HG03066 (cell line): ENCODE measurements around the gene CTSZ.
"Not testable (repeated sequence)": the region's sequence is repeated elsewhere in the genome, so short reads cannot be mapped to it uniquely, and the experiment has no call there.

Experiments used
- ATAC-seq: cut with Tn5 transposase; IDR thresholded peaks from one replicate; pipeline ENCODE4 v1.9.1; 2021; ENCODE audit warnings: low read depth; ENCODE audit not compliant: unreplicated experiment

CTSZ gene

DNA sequence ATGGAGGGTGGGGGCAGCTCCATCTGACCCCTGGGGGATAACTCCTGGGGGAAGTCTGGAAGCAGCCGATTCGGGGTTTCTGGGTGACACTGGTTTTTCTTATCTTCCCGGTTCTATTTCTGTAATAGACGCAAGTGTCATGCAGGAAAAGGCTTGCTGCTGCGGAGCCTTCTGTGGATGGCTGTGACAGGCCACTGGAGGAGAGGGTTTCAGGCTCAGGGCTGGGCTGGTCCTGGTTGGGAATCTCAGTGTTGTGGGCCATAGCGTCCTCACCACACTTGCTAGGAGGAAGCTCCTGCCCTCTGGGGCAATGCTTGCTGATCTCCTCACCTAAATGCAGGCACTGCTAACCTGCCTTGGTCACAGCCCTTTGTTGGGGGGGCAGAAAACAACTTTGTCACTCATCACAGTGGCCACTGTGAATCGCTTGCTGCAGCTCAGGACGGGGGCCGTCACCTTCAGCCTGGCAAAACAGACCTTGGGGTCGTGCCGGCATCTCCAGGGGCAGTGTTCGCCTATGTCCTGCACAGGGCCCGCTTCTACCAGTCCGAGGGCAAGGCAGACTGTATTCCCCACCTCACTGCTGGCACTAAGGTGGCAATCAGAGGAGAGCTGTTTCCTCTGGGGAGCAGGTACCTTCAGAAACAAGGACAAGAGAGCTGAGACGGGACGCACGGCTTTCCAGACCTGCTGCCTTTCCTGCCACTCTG lies 7.8 kb upstream of the CTSZ start:
- no peak for ATAC-seq

GRCh38 chr20:59013959-59014608 lies 7.0 kb upstream of the CTSZ start:
- no peak for ATAC-seq

DNA sequence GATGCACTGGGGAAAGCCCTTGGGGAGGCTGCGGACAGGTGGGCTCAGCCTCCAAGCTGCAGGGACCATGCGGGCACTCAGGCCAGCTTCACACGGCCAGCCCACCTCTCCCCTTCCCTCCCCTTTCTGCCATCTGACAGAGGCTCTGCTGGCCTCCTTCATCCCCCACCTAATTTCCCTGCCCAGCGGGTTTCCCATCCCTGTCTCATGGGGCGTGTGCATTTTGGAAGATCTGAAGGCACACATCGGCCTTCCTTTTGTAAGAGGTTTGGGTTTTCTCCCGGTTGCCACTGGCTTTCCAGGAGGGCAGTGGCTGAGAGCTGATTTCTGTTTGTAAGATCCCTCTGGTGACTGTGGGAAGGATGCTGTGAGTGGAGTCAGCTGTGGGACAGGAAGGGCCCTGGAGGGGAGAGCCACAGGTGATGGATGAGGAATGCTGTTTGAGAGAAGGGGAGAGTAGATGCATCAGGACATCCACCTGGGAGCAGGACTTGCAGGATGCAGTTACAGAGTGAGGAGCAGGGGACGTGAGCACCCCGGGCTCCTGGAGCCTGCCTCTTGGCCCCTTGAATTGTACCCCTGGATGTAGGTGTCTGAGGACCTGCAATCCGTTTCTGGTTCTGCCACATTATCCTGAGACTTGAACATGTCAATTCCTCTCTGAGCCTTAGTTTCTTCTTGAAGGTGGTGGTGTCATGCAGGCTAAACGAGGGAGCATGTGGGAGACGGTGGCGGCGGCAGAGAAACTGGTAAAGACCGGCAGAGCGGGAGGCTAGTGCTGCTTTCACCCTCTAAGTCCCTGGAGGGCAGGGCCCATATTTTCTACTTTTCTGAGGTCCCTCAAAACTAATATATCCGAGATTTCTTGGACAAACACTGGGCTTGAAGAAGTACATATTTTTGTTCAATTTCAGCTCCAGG lies 6.2 kb upstream of the CTSZ start:
- ATAC-seq = no peak

DNA sequence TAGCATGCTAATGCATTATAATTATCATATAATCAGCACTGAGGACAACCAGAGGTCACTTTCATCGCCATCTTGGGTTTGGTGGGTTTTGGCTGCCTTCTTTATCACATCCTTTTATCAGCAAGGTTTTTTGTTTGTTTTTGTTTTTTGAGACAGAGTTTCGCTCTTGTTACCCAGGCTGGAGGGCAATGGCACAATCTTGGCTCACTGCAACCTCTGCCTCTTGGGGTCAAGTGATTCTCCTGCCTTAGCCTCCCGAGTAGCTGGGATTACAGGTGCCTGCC lies 4.8 kb upstream of the CTSZ start:
- not testable (repeated sequence) for ATAC-seq

DNA sequence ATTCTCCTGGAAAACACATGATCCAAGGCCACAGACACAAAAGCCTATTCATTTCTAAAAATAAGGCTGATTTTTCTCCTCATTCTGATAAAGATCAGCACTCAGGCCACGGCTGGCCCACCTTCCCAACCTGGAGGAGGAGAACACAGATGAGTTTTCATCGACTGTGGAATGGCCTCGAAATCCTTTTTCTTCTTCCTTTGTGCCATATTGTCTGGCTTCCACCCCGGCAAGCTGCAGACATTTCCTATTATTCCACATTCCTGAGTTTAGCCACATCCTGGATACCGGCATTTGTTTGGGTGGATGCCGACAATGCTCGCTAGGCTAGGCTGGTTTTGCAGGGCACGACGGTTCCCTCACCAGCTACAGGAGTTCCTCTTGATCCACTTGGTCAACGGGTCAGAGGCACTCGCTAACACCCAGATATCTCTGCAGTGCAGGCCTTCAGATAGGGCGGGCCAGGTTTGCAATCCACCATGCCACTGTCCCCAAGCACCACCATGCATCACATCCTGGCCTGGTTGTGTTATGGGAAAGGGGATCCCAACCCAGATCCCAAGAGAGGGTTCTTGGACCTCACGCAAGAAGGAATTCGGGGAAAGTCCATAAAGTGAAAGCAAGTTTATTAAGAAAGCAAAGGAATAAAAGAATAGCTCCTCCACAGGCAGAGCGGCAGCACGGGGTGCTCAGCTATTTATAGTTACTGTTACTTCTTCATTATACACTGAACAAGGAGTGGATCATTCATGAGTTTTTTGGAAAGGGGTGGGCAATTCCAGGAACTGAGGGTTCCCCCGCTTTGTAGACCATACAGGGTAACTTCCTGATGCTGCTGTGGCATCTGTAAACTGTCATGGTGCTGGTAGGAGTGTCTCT lies 4.2 kb upstream of the CTSZ start:
- no peak for ATAC-seq

GRCh38 chr20:59010321-59010994 lies 3.4 kb upstream of the CTSZ start:
- ATAC-seq = no peak

- no peak for ATAC-seq
These were observed 1.8 kb upstream of the CTSZ start for GRCh38 chr20:59008715-59009336.

DNA sequence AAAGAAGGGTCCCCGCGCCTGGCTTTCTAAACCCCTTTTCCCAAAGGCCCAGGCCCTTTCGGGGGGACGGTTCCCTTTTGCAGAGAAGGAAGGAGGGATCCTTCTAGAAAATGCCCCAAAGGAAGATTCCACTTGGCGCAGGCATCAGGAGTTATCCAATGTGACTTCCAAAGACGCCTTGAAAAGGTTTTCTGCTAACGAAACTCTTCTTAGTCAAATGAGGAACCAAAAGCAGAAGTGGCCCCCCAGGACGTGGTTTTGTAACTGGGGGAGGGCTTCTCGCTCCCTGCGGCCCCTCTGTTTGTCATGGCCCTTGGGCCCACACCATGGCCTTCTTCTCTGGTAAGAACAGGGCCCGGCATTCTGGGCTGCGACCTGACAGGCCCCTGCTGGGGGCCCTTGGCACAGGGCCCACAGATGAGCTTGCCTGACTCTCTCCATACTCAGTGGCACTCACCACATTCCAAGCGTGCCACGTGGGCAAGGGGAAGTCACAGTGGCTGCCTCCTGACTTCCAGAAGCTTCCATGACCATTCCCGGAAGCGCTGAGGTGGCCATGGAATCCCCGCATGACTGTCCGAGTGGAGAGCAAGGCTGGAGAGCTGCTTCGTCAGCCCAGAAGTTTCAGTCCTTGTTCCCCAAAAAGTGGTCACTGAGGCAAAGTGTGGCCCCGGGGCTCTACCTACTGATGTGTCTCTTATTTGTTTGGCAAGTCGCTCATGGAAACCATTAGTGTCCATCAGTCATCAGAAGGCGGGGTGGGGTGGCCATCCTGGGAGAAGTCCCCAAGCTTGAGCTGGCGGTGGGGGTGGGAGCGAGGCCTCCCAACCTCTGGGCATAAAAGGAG lies 834 bp upstream of the CTSZ start:
- ATAC-seq = peak; percentile 37

DNA sequence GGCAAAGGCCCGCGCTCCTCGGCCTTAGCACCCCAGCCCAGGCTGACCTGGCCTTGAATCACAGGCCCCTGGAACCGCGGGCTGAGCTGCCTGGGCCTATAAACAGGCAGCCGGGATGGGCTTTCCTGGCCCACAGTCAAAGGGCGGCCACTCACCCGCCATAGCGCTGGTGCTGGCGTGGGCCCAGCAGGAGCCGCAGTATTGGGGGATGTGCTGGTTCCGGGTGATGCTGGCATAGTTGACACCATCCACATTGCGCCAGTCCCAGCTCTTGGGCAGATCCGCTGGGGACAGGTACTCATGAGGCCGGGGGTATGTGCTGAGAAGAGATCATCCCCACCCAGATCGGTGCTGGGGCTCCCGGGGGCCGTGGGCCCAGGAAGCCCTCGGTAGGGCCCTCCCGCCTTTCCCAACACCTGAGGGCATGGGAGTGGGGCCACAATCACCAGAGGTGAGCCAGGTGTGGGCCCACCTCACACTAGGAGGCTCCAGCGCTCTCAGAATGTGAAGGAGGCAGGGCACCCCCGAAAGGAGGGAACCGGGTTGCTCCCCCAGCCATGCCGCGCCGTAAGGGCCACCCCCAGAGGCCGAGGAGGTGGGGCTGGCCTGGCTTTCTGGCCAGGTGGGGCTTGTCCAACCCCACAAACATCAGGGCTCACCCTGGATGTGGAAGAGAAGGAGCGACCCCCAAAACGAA lies 739 bp downstream of the CTSZ start:
- no peak for ATAC-seq

DNA sequence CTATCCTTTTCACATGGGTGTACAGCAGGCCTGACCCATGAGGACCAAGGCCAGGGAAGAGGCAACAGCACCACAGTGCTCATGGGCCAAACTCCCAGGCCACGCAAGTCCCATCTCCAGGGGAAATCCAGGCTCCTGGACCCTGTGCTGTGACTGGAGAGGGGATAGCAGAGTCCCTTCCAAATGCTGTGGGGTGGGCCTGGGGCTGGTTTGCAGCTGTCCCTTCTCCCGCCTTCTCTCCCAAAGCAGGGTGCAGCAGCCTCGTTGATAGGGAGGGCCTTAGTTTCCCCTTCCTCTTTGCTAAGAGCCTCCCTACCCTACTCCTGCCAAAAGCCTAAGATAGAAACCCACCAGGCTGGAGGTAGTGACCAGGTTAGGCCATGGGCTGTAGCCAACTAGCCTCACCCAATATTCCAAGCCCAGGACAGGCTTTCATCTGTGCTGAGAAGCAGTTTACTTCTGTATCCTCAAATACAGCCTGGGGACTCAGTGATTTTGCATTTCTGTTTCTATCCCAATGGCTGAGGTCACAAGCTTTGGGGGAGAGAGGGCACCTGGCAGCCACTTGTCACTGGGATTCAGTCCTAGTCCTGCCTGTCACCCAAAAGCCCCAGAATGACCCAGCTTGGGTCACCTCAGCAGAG lies 1.4 kb downstream of the CTSZ start:
- no peak for ATAC-seq

DNA sequence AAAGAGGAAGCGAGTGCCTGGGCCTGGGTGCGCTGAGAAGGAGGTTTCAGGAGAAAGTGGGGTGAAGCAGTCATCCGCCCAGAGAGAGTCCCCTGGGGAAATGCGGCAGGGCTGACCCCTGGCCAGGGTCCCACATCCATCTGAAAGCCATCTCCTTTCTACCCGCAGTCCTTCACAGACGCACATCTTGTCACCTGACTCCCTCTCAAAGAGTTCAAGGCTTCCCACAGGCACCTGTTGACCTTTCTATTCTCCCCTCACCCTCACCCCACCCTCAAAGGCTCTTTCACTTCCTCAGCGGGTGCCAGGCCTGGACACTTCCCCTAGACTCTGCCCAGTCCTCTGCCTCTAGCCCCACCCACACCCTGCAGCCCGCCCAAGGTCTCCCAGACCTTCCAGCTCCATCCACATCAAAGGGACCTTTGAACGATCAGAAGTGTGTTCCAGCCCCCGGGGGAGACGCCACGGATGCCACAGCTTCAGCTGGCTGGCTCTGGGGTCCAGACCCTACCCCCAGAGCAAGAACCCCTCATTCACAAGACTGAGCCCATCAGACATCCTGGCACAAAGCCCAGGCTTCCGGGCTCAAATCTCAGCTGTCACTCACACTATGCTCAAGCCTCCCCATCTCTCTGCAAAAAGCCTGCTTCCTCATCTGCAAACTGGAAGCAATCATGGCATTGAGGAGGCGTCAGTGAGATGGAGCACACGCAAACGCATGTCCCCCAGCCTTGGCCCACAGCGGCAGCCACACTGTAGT lies 2.1 kb downstream of the CTSZ start:
- peak; percentile 61 for ATAC-seq

- no peak for ATAC-seq
These were observed 2.6 kb downstream of the CTSZ start for GRCh38 chr20:59004493-59004762.

DNA sequence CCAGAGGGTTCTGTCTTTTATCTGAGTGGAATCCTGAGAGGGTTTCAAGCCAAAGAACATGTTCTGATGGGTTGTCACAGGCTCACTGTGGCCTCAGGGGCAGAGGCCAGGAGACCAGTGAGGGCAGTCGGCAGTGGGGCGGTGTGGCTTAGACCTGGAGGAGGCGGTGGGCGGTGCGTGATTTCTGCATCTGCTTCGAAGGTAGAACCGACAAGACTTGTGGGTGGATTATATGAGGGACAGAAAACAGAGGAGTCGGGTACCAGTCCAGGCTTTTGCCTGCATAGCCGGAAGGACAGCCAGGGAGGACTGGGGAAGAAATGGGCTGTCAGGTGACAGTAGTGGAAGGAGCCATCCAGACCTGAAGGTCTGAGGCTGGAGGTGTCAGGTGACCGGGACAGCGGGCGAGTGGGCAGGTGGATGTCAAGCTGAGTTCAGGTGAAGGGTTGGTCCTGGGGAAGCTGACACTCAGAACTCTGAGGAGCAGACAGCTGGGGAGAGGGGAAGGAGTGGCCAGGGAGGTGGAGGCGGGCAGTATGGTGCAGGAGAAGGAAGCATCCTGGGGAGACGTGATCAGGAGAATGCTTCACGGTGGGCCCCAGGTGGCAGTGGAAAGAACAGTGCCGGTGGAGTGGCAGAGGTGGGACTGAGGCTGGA lies 3.1 kb downstream of the CTSZ start:
- no peak for ATAC-seq

GRCh38 chr20:59002874-59003399 lies 4.1 kb downstream of the CTSZ start:
- ATAC-seq = no peak

- no peak for ATAC-seq
These were observed 4.7 kb downstream of the CTSZ start for GRCh38 chr20:59002388-59002787.

GRCh38 chr20:59001449-59002171 lies 5.4 kb downstream of the CTSZ start:
- ATAC-seq = no peak
